ENCODE measurements around the gene ROPN1L.

DNA sequence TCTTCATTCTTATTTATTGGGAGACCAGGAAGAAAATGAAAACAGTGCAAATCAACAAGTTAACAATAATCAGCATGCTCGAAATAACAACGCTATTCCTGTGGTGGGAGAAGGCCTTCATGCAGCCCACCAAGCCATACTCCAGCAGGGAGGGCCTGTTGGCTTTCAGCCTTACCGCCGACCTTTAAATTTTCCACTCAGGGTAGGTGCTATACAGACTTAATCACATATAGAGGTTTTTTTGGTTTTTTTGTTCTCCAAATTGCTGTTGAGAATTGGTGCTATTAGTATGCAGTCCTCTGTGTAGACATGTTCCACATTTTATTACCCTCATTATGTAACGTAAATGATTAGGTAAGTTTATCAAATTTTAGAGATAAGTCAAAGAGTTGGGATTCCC, 30.3 kb upstream of the ROPN1L start:
- TF ChIP-seq EP300 (IDR thresholded peaks at IDR 0.05), result no peak
- TF ChIP-seq, protein P1, sequence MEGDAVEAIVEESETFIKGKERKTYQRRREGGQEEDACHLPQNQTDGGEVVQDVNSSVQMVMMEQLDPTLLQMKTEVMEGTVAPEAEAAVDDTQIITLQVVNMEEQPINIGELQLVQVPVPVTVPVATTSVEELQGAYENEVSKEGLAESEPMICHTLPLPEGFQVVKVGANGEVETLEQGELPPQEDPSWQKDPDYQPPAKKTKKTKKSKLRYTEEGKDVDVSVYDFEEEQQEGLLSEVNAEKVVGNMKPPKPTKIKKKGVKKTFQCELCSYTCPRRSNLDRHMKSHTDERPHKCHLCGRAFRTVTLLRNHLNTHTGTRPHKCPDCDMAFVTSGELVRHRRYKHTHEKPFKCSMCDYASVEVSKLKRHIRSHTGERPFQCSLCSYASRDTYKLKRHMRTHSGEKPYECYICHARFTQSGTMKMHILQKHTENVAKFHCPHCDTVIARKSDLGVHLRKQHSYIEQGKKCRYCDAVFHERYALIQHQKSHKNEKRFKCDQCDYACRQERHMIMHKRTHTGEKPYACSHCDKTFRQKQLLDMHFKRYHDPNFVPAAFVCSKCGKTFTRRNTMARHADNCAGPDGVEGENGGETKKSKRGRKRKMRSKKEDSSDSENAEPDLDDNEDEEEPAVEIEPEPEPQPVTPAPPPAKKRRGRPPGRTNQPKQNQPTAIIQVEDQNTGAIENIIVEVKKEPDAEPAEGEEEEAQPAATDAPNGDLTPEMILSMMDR (IDR thresholded peaks at IDR 0.05), result no peak
